MM.1S (cell line): ENCODE measurements around the gene PYGM.

ENCODE experiments used
- CTCF ChIP-seq: fragments of 300-600 bp; sonication (generic); IDR thresholded peaks from 2 replicates; pipeline ENCODE4 v1.5.1; 2016; ENCODE audit warnings: antibody characterized with exemption, low read length, mixed read lengths
- EZH2 ChIP-seq: fragments of 300-600 bp; sonication (generic); optimal IDR thresholded peaks from 2 replicates; pipeline ENCODE3; 2017; ENCODE audit warnings: low read depth, mild to moderate bottlenecking, antibody characterized with exemption, low read length, mixed read lengths
- EZH2phosphoT487 ChIP-seq: fragments of 300-600 bp; sonication (generic); IDR thresholded peaks from 2 replicates; pipeline ENCODE4 v1.6.1; 2018; ENCODE audit warnings: antibody characterized with exemption, low read length

- TF ChIP-seq CTCF (no peak), EZH2phosphoT487 (no peak), EZH2 (no peak)
Observed at GRCh38 chr11:64746486-64746885, 13.3 kb downstream of the PYGM start.
